MCF 10A (cell line): ENCODE measurements around the gene CACNB2. TPM values are rescaled to one million over a fixed set of nuclear protein-coding genes. Genes with fewer than 3 reads are reported as not detected.

Experiments used
- BruUV-seq: library from RNA; stranded (reverse); fragments of 400-500 nt; replicated peaks from 2 replicates; lab custom pipeline; 2021; lab: Mats Ljungman, UMichigan
- CTCF ChIA-PET: fragments of 300-600 bp; sonication (Branson Sonifier 250); formaldehyde crosslinking; extraction: SDS; loops from one replicate; lab custom pipeline; 2021; ENCODE audit warnings: antibody characterized with exemption, inconsistent platforms; lab: Yijun Ruan, JAX
- POLR2A ChIA-PET: fragments of 300-600, 350-650 bp; sonication (Branson Sonifier 250); formaldehyde crosslinking; extraction: SDS; loops from one replicate; lab custom pipeline; 2020; ENCODE audit warnings: antibody characterized with exemption, inconsistent platforms; lab: Yijun Ruan, JAX
- DNase-seq: peaks from one replicate; pipeline ENCODE4 v3.0.0-alpha.2; 2018; ENCODE audit not compliant: unreplicated experiment
- H3K27ac Mint-ChIP-seq: one replicate; pipeline ENCODE4 v1.8.0; 2022; ENCODE audit warnings: mild to moderate bottlenecking, low read depth, mixed read lengths; ENCODE audit not compliant: unreplicated experiment
- H3K27me3 Mint-ChIP-seq: one replicate; pipeline ENCODE4 v1.8.0; 2022; ENCODE audit warnings: mixed read lengths; ENCODE audit not compliant: insufficient read depth, unreplicated experiment
- H3K36me3 Mint-ChIP-seq: one replicate; pipeline ENCODE4 v1.8.0; 2022; ENCODE audit warnings: mild to moderate bottlenecking, moderate library complexity, mixed read lengths; ENCODE audit not compliant: insufficient read depth, unreplicated experiment
- H3K4me1 Mint-ChIP-seq: one replicate; pipeline ENCODE4 v1.8.0; 2022; ENCODE audit warnings: mixed read lengths; ENCODE audit not compliant: insufficient read depth, unreplicated experiment
- H3K4me3 Mint-ChIP-seq: one replicate; pipeline ENCODE4 v1.8.0; 2022; ENCODE audit warnings: mild to moderate bottlenecking, moderate library complexity, mixed read lengths; ENCODE audit not compliant: unreplicated experiment
- H3K9me3 Mint-ChIP-seq: one replicate; pipeline ENCODE4 v1.8.0; 2022; ENCODE audit warnings: mixed read lengths; ENCODE audit not compliant: unreplicated experiment
- CTCF ChIP-seq: fragments of 200-600 bp; IDR thresholded peaks from one replicate; pipeline ENCODE4 v1.8.0; 2022; ENCODE audit warnings: antibody characterized with exemption, mild to moderate bottlenecking; ENCODE audit not compliant: unreplicated experiment
- intact Hi-C: fragments of 100-400 bp; cut with micrococcal nuclease; formaldehyde crosslinking; loops from 2 replicates; pipeline ENCODE4 v1.14.1; 2022
- total RNA-seq: library from RNA; stranded (reverse); gene quantifications from 2 replicates; pipeline ENCODE4 v1.2.3, GENCODE V29; 2022

Gene CACNB2
- total RNA-seq, 1 experiment from 2014 or later, result 3.3 TPM

- H3K27ac Mint-ChIP-seq, result no peak overlapping the region
- no peak overlapping the region for H3K4me3 Mint-ChIP-seq
- CTCF ChIA-PET, result interaction anchor here (0.7 to 1.8 kb wide), 4 partner anchors 43 to 455 kb away, joined by 3 to 4 read pairs (median 3); no protein-coding TSS in a partner anchor
- POLR2A ChIA-PET, result interaction anchor here (0.6 to 0.7 kb wide), 2 partner anchors 51 to 1296 kb away, joined by 3 to 4 read pairs; no protein-coding TSS in a partner anchor
- intact Hi-C loops, result no loop called here
- H3K4me1 Mint-ChIP-seq, result peaks cover 7% of the 10 kb centered on the region
- H3K36me3 Mint-ChIP-seq, result no peaks in the 10 kb centered on the region
- no peaks in the 10 kb centered on the region for H3K27me3 Mint-ChIP-seq
- no peak for DNase-seq
- no TSS peak for BruUV-seq
- H3K9me3 Mint-ChIP-seq, result no peaks in the 10 kb centered on the region
- TF ChIP-seq CTCF, result no peak
Observed at GRCh38 chr10:18196806-18197550, 56.8 kb downstream of the CACNB2 start.

- CTCF ChIA-PET, result interaction anchor here (1.0 to 1.8 kb wide), 4 partner anchors 43 to 350 kb away, joined by 3 to 6 read pairs (median 4); no protein-coding TSS in a partner anchor
Observed at GRCh38 chr10:18197706-18198105, 57.5 kb downstream of the CACNB2 start.

GRCh38 chr10:18201877-18202276, 61.7 kb downstream of the CACNB2 start:
- Mint-ChIP-seq H3K27me3 (no peaks in the 10 kb centered on the region), H3K4me3 (no peak overlapping the region), H3K27ac (no peak overlapping the region), H3K4me1 (peaks cover 5% of the 10 kb centered on the region), H3K36me3 (no peaks in the 10 kb centered on the region), H3K9me3 (no peaks in the 10 kb centered on the region)
- intact Hi-C loops, result no loop called here
- no peak for TF ChIP-seq CTCF
- ChIA-PET CTCF (no interaction called here), POLR2A (interaction anchor here (1.0 kb wide), 1 partner anchor 9 kb away, joined by 4 read pairs; no protein-coding TSS in a partner anchor)
- no TSS peak for BruUV-seq
- DNase-seq, result no peak

More at GRCh38 chr10:18197706-18198105, 57.5 kb downstream of the CACNB2 start:
- no peak overlapping the region for H3K4me3 Mint-ChIP-seq
- H3K36me3 Mint-ChIP-seq, result no peaks in the 10 kb centered on the region
- no peak for TF ChIP-seq CTCF
- POLR2A ChIA-PET, result interaction anchor here (0.7 to 0.8 kb wide), 2 partner anchors 13 to 1297 kb away, joined by 3 read pairs; no protein-coding TSS in a partner anchor
- intact Hi-C loops, result no loop called here
- peaks cover 7% of the 10 kb centered on the region for H3K4me1 Mint-ChIP-seq
- no peak overlapping the region for H3K27ac Mint-ChIP-seq
- H3K9me3 Mint-ChIP-seq, result no peaks in the 10 kb centered on the region
- DNase-seq, result no peak
- no peaks in the 10 kb centered on the region for H3K27me3 Mint-ChIP-seq
- no TSS peak for BruUV-seq
